GM19043 (cell line): ENCODE data around the gene PTCH2.

Experiments used
- ATAC-seq: cut with Tn5 transposase; IDR thresholded peaks from one replicate; pipeline ENCODE4 v1.9.1; 2021; ENCODE audit warnings: low read depth; ENCODE audit not compliant: unreplicated experiment

Gene PTCH2

DNA sequence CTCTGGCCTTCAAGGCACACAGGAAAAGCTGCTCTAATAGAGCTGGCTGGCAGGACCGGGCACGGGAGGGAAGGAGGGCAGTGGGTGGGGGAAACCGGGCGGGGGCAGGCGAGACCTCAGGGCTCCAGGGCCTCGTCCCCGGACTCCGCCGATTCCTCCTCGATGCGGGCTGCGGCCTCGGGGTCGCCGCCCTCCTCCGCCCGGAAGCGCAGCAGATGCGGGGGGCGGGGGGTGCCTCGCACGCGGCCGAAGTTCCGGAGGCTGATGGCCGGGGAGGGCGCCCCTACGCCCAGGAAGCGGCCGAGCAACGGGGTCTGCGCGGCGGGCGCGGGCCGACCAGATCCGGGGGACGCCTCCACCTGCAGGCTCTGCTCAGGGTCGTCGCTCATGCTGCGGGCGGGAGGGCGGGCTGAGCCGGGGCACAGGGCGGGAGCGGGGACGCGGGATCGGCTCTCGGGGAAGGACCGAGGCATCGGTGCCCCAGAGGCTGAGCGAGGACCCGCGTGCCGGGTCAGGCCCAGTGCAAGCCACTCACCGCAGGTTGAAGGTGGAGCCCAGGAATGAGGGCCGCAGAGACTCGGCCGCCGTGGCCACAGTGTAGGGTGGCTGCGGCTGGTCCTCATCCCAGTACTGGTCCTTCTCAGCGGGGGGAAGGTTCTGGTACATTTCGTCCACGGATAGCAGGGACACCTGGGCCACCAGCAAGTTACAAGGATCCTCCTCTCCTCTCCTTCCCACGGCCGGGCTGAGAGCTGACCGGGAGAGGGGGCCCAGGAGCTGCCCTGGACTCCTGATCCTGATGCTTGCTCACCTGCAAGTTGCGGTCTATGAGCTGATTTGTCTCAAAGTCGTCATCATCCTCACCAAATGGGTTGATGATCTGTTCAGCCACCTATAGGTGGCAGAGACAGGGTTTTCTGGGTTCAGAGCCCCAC, 58.7 kb downstream of the PTCH2 start:
- ATAC-seq, result no peak

DNA sequence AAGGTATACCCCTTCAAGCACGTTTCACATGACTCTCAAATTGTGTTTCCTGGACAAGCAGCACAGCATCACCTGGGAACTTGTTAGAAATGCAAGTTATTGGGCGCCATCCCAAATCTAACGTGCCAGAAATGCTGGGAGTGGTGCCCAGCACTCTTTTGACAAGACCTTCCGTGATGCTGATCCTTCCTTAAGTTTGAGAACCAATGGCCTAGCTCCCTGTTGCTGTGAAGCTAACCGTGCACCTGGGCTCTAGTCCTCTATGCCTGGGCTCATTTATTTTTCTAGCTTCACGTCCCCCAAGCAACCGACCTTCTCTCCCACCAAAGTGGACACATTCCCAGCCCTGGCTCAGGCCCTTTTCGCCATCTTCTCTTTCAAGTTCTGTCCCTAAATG, 59.4 kb downstream of the PTCH2 start:
- ATAC-seq, result no peak

DNA sequence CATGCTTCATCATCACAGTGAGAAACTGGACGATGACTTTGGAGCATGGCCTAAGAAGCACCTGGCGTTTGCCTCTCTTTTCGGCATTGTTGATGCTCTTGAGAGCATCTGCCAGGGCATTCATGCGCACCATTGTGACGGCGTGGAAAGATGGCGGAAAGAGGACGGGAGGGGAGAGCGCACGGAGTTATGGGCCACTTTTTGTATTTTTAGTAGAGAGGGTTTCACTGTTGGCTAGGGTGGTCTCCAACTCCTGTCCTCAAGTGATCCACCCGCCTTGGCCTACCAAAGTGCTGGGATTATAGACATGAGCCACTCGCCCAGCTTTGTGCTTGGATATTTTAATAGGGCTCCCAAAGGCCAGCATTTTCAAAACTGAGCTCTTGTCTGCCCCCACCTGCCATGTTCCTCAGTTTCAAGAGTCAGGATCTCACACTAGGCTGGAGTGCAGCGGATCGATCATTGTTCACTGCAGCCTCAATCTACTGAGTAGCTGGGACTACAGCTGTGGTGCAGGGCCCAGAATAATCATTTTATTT, 62.4 kb downstream of the PTCH2 start:
- no peak for ATAC-seq

DNA sequence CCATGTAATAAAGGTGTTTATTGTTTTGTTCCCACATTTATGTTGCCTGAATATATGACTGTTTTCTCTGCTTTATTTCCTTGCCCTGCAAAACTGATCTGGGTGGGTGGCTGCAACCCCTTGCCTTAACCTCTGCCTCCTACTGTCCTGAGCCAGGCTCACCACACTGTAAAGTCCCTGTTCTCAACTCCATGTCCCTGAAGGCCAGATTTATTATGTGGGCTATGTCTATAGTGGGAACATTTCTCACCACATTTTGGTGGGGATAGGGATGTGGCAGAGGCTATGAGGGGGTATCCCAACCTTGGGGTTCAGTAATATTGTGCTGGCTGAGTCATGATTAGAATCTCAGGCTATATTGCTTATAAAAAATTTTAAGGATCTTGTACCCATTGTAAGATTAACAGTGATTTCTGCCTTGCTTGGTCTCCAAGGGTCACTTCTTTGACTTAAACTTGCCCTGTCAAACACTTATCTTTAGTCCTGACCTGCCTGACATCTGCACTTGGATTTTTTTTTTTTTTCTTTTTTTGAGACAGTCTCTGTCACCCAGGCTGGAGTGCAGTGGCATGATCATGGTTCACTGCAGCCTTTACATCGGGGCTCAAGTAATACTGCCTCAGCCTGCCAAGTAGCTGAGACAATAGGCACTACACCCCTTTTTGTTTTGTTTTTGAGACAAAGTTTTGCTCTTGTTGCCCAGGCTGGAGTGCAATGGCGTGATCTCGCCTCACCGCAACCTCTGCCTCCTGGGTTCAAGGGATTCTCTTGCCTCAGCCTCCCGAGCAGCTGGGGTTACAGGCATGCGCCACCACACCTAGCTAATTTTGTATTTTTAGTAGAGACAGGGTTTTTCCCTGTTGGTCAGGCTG, 64.1 kb downstream of the PTCH2 start:
- no peak for ATAC-seq

DNA sequence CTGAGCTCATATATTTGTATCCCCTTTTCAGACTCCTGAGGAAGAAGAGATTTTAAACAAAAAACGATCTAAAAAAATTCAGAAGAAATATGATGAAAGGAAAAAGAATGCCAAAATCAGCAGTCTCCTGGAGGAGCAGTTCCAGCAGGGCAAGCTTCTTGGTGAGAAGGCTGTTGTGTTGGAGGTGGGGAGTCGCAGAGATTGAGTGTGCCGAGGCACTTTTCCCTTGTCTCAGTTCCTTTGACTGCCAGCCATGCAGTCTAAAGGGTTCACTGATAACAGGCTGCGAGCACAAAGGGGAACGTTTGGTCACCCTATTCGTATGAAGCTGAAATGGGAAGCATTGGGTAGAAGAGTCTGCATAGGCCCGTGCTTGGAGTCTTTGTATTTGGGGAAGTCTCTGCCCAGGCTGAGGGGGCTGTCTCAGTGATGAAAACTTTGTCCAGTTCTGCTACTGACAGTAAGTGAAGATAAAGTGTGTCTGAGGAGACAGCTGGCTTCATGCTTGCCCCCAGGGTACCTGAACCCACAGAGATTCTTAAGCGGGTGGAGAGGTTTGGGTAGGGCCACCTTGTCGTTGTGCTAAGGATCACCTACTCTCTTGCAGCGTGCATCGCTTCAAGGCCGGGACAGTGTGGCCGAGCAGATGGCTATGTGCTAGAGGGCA, 65.0 kb downstream of the PTCH2 start:
- no peak for ATAC-seq

DNA sequence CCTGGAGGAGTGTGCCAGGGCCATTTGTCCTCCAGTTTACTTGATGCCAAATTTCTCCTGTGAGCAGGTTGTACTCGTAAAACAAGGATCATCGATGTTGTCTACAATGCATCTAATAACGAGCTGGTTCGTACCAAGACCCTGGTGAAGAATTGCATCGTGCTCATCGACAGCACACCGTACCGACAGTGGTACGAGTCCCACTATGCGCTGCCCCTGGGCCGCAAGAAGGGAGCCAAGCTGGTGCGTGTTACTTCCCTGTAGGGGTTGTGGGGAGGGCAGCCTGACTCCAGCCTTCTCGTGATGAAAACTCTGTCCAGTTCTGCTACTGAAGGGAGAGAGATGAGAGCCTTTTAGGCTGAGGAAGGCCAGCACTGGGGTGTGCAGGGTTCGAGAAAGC, 65.5 kb downstream of the PTCH2 start:
- no peak for ATAC-seq

DNA sequence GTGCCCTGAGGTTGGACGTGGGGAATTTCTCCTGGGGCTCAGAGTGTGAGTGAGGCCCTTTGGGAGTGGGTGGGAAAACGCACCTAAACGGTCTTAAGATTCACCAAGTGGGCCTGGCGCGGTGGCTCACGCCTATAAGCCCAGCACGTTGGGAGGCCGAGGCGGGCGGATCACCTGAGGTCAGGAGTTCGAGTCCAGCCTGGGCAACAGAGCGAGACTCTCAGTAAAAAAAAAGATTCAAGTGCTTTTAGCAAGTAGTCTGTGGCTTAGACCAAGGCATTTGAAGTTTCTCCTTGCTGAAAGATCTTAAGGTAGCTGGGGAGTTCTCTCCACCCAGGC, 66.4 kb downstream of the PTCH2 start:
- ATAC-seq, result no peak

DNA sequence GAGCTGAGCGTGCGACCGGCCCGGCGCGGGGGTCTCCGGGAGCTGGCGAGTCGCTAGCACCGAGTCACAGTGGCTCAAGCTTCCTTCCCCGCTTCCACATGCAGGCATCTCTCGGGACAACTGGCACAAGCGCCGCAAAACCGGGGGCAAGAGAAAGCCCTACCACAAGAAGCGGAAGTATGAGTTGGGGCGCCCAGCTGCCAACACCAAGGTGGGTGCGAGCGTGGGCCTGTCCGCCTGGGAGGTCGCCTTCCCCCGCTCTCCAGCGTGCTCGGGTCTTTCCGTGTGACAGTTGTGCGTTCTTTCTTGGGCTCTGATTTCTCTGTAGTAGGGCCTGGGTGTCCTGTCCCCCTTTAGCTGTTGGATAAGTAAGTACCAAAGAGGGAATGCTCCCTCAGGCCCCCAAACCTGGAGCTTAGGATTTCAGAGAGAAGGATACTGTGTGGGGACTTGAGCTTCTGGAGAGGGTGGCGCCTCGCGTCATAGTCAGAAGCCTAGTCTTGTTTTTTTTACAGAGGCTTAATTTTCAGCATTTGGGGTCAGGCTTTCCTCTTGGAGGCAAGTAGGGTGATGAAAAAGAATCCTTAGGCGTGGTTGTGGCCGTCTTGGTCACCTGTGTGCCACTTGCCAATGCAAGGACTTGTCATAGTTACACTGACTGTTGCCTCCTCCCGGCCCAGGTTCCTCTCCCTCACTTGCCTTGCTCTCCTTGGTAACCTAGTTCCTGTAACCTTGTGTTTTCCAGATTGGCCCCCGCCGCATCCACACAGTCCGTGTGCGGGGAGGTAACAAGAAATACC, 66.9 kb downstream of the PTCH2 start:
- ATAC-seq, result no peak

DNA sequence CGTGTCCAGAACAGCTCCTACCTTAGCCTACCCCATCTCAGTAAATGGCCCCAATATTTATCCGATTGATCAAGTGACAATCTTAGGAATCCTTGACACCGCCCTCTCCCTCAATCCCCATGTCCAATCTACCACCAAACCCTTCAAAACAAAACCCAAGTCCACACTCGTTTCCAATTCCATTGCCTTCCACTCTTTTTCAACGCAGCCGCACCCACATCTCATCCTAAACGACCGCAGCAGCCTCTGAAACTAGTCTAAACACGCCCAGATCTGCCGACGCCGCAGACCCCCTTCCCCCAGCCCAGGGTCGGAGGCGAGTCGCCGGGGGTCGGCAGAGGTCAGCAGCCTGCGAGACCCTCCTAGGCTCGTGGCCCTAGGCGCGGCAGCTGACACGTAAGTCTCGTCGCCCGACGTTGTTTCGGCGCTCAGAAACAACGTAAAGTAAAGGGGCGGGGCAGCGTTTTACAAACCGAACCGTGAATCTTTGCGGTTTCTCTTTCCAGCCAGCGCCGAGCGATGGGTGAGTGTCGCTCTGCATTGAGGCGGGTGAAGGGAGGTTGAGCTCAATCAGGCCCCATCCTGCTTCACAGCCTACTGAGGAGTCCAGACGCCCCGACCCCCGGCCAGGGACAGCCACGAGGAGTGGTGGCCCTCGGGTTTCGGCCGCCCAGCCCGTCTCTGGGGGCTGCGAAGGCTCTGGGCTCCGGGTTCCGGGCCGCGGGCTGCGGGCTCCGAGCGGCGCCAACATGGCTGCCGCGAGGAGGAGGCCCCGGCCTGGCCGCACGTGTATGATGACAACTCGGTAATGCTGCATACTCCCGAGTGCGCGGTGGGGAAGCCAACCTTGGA, 67.7 kb downstream of the PTCH2 start, which contains the start of gene RPS8:
Gene RPS8 (plus strand): TSS at position 463 of the 852 bp plus-strand sequence. CDS start 57 bp downstream, at position 520.
- ATAC-seq, result peak; percentile 80
